IPS-15b (cell line): Measurements from ENCODE around the gene LRRC36.
A peak's percentile ranks its signal among the peaks of the same experiment; 100 is the strongest.

Experiments used
- H3K27me3 ChIP-seq: one replicate; pipeline ENCODE4 v1.6.1; 2013; ENCODE audit warnings: low read length; ENCODE audit not compliant: control insufficient read depth, insufficient read depth
- H3K36me3 ChIP-seq: one replicate; pipeline ENCODE4 v1.6.1; 2013; ENCODE audit warnings: low read length; ENCODE audit not compliant: control insufficient read depth, insufficient read depth
- H3K4me1 ChIP-seq: one replicate; pipeline ENCODE4 v1.6.1; 2013; ENCODE audit warnings: mild to moderate bottlenecking, low read length; ENCODE audit not compliant: control insufficient read depth, insufficient read depth
- H3K4me3 ChIP-seq: one replicate; pipeline ENCODE4 v1.5.1; 2013; ENCODE audit warnings: low read depth, low read length
- H3K9ac ChIP-seq: one replicate; pipeline ENCODE4 v1.6.1; 2013; ENCODE audit warnings: low read depth, mild to moderate bottlenecking, low read length
- H3K9me3 ChIP-seq: one replicate; pipeline ENCODE4 v1.6.1; 2013; ENCODE audit warnings: mild to moderate bottlenecking, low read length; ENCODE audit not compliant: control insufficient read depth, insufficient read depth

Gene LRRC36

GRCh38 chr16:67415872-67416793, 89.5 kb downstream of the LRRC36 start, which contains the start of gene ZDHHC1:
TSS of gene ZDHHC1 (minus strand) at chr16:67416477. CDS start at chr16:67407775, 8,702 bp downstream.
- H3K36me3 ChIP-seq = peaks cover 2% of the 10 kb centered on the region
- H3K4me3 ChIP-seq = peak within 1 kb of the TSS; percentile 58
- H3K9me3 ChIP-seq = no peaks in the 10 kb centered on the region
- peaks cover 9% of the 10 kb centered on the region for H3K4me1 ChIP-seq
- H3K9ac ChIP-seq = no peak within 1 kb of the TSS
- H3K27me3 ChIP-seq = no peaks in the 10 kb centered on the region

- H3K9ac ChIP-seq = no peak overlapping the region
Measured at GRCh38 chr16:67417333-67418061, 90.9 kb downstream of the LRRC36 start.

GRCh38 chr16:67419502-67419901, 92.9 kb downstream of the LRRC36 start:
- Histone ChIP-seq H3K9me3 (no peaks in the 10 kb centered on the region), H3K27me3 (no peaks in the 10 kb centered on the region), H3K4me3 (no peak overlapping the region), H3K4me1 (peaks cover 17% of the 10 kb centered on the region), H3K36me3 (peaks cover 2% of the 10 kb centered on the region), H3K9ac (no peak overlapping the region)

More at GRCh38 chr16:67417333-67418061, 90.9 kb downstream of the LRRC36 start:
- Histone ChIP-seq H3K27me3 (no peaks in the 10 kb centered on the region), H3K4me3 (no peak overlapping the region), H3K36me3 (peaks cover 2% of the 10 kb centered on the region), H3K4me1 (peaks cover 11% of the 10 kb centered on the region), H3K9me3 (no peaks in the 10 kb centered on the region)

- Histone ChIP-seq H3K4me3 (no peak overlapping the region), H3K27me3 (no peaks in the 10 kb centered on the region), H3K36me3 (peaks cover 2% of the 10 kb centered on the region), H3K9me3 (no peaks in the 10 kb centered on the region), H3K4me1 (peaks cover 20% of the 10 kb centered on the region), H3K9ac (no peak overlapping the region)
Measured at GRCh38 chr16:67419931-67420330, 93.3 kb downstream of the LRRC36 start.

DNA sequence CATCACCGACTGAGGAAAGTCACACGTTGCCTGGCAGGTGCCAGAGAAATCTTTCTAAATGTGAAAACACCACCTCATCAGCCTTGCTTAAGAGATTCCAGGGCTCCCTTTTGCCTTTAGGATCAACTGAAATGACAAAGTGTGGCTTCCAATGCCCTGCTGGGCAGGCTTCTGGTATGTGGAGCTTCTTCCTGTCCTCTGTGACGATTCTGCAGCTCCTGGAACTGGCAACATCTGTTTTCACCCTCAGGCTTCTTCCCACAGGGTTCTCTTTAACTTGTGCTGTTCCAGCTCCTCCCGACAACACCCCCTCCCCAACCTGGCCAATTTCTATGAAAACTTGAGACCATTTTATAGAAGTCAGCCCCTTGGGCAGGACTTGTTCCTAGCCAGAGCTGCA, 94.4 kb downstream of the LRRC36 start:
- Histone ChIP-seq H3K36me3 (peaks cover 2% of the 10 kb centered on the region), H3K9ac (no peak overlapping the region), H3K4me3 (no peak overlapping the region)

GRCh38 chr16:67423015-67423414, 96.4 kb downstream of the LRRC36 start:
- peaks cover 2% of the 10 kb centered on the region for H3K36me3 ChIP-seq
- no peak overlapping the region for H3K9ac ChIP-seq
- H3K4me3 ChIP-seq = no peak overlapping the region
- H3K27me3 ChIP-seq = peaks cover 2% of the 10 kb centered on the region
- H3K4me1 ChIP-seq = peaks cover 31% of the 10 kb centered on the region
- H3K9me3 ChIP-seq = no peaks in the 10 kb centered on the region

More for the DNA sequence above, 94.4 kb downstream of the LRRC36 start:
- H3K4me1 ChIP-seq = peaks cover 31% of the 10 kb centered on the region
- H3K9me3 ChIP-seq = no peaks in the 10 kb centered on the region
- no peaks in the 10 kb centered on the region for H3K27me3 ChIP-seq

DNA sequence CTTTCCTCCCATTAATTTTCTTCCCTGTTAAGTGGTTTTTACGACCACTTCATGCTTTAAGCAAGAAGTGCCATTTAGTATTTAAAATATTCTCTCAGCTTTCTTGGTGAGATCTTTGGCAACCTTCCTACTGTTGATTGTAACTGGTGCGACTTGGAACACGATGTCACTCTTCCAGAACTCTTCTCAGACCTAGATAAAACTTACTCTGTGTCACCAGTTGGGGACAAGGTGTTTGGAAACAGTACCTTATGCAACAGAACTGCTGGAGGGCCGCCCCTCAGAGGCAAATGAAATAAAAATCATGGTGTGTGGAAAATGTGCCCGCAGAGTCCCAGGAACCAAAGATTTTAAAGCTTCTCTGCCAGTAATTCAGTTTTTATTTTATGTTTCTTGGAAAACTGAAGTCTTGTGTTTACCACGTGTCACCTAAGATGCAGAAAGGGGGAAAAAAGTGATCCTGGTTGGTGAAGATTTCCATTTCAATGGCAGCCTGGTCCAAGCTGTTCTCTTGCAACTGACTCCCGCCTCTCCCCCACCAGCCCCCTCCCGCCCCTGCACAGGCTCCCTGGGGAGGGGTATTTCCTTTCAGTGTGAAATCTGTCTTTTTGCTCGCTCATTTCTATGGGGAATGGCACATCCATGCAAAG, 97.1 kb downstream of the LRRC36 start:
- no peak overlapping the region for H3K9ac ChIP-seq
- peaks cover 35% of the 10 kb centered on the region for H3K4me1 ChIP-seq
- peaks cover 6% of the 10 kb centered on the region for H3K27me3 ChIP-seq
- no peaks in the 10 kb centered on the region for H3K9me3 ChIP-seq
- peak overlapping the region; percentile 30 for H3K4me3 ChIP-seq
- peaks cover 2% of the 10 kb centered on the region for H3K36me3 ChIP-seq

DNA sequence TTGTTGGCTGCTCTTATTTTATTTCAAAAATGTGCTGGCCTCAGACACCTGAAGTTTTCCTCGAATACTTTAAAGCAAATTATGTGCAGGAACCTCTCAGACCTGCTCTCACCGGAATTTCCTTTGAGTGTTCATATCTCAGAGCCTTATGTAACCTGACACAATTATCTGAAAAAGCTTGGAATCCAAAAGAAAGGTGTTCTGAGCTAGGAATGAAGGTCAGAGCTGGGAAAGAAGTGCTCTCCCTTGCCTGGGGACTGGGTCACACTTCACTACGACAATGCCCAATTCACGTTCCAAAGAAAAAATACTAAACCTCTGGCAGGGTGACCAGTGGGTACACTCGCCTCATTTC, 97.6 kb downstream of the LRRC36 start:
- Histone ChIP-seq H3K4me3 (peak overlapping the region; percentile 30), H3K9me3 (no peaks in the 10 kb centered on the region), H3K36me3 (peaks cover 2% of the 10 kb centered on the region), H3K27me3 (peaks cover 11% of the 10 kb centered on the region), H3K9ac (no peak overlapping the region), H3K4me1 (peaks cover 35% of the 10 kb centered on the region)

DNA sequence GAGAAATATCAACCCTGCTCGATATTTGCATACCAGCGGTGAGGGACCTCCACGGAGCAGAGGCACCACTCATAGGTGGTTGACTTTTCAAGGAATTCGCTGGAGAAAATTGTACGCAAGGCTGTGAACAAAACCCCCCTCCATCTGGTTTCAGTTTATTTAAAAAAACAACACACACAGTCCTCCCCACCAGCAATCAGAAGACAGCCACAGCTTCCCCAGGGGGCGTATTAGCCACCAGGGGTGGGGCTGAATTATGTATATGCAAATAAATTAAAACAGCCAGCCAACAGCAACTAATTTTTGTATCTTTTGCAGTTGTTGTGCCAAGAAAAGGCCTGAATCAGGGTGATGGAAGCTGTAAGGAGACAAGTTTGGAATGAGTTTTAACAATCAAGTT, 98.4 kb downstream of the LRRC36 start:
- peak overlapping the region; percentile 30 for H3K4me3 ChIP-seq
- no peak overlapping the region for H3K9ac ChIP-seq
- peaks cover 19% of the 10 kb centered on the region for H3K27me3 ChIP-seq
- H3K4me1 ChIP-seq = peaks cover 35% of the 10 kb centered on the region
- no peaks in the 10 kb centered on the region for H3K9me3 ChIP-seq
- H3K36me3 ChIP-seq = no peaks in the 10 kb centered on the region

DNA sequence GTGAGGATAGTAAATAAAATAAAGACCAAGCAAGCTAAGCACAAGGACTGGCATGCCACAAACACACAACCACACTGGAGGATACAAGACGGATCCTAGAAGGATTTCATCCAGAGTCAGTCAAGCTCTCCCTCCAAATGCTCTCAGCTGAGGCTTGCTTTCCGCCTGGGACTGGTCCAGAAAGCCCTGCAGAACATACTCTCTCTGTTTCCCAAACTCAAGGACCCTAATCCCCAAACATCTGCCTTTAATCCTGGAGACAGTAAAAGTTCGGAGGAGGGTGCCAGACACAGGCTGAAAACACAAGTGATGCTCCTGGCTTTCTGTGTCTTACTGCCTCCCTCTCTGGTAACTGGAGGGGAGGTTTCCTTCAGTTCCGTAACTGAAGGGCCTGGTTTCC, 99.0 kb downstream of the LRRC36 start:
- peak overlapping the region; percentile 7 for H3K4me3 ChIP-seq
- peaks cover 35% of the 10 kb centered on the region for H3K4me1 ChIP-seq
- no peaks in the 10 kb centered on the region for H3K36me3 ChIP-seq
- no peak overlapping the region for H3K9ac ChIP-seq
- H3K27me3 ChIP-seq = peaks cover 21% of the 10 kb centered on the region
- H3K9me3 ChIP-seq = no peaks in the 10 kb centered on the region

GRCh38 chr16:67426022-67426421, 99.4 kb downstream of the LRRC36 start:
- H3K4me3 ChIP-seq = peak overlapping the region; percentile 7
- peaks cover 35% of the 10 kb centered on the region for H3K4me1 ChIP-seq
- no peaks in the 10 kb centered on the region for H3K36me3 ChIP-seq
- peaks cover 21% of the 10 kb centered on the region for H3K27me3 ChIP-seq
- no peak overlapping the region for H3K9ac ChIP-seq
- H3K9me3 ChIP-seq = no peaks in the 10 kb centered on the region
